ENCODE results near the gene OGDH.

Gene OGDH

DNA sequence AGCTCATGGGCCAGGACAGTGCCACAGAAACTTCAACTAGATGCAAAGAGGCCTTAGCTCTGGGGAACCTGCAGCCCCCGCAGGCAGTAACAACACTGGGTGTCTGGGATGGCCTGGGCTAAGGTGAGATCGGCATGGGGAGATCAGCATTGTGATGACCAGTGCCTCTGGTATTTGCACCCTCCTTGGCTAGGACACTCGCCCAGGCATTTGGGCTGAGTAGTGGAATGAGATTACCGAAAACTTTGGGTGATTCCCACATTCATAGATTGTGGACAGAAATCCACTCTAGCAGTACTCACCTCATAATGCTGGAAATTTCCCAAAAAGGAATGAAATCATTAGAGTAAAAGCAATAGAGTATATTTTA is 71.7 kb downstream of the OGDH start:
- no peaks in the 10 kb centered on the region for H3K4me1 ChIP-seq (ENCODE audit: control extremely low read depth in 1 of 4, control insufficient read depth in 4 of 4, insufficient read depth in 4 of 4, low read length in 3 of 4)
- no peaks in the 10 kb centered on the region for H3K27me3 ChIP-seq (replicated peaks in 2 of 5; ENCODE audit: control insufficient read depth in 4 of 5, insufficient read depth in 5 of 5, low read length in 4 of 5)
- ChIA-PET CTCF (no interaction called here), POLR2A (no interaction called here)
- DNase-seq: no peak
- H3K27ac ChIP-seq (ENCODE audit: insufficient read depth in 1 of 2, low read depth in 1 of 2, low read length in 2 of 2, poor library complexity in 1 of 2, severe bottlenecking in 2 of 2): no peak overlapping the region
- 80% methylated on average over 1 of the region's 4 CpGs for WGBS (ENCODE audit: insufficient coverage)
- H3K9me3 ChIP-seq (ENCODE audit: control extremely low read depth in 1 of 5, control insufficient read depth in 4 of 5, insufficient read depth in 2 of 5, low read depth in 1 of 5, low read length in 4 of 5): no peaks in the 10 kb centered on the region
- H3K36me3 ChIP-seq (ENCODE audit: control insufficient read depth in 4 of 4, insufficient read depth in 4 of 4, low read length in 3 of 4): peaks cover 6 to 74% (median 49%) of the 10 kb centered on the region in 4 experiments
- H3K4me3 ChIP-seq (ENCODE audit: control insufficient read depth in 1 of 7, extremely low read depth in 1 of 7, insufficient read depth in 4 of 7, low read depth in 2 of 7, low read length in 6 of 7): no peak overlapping the region

DNA sequence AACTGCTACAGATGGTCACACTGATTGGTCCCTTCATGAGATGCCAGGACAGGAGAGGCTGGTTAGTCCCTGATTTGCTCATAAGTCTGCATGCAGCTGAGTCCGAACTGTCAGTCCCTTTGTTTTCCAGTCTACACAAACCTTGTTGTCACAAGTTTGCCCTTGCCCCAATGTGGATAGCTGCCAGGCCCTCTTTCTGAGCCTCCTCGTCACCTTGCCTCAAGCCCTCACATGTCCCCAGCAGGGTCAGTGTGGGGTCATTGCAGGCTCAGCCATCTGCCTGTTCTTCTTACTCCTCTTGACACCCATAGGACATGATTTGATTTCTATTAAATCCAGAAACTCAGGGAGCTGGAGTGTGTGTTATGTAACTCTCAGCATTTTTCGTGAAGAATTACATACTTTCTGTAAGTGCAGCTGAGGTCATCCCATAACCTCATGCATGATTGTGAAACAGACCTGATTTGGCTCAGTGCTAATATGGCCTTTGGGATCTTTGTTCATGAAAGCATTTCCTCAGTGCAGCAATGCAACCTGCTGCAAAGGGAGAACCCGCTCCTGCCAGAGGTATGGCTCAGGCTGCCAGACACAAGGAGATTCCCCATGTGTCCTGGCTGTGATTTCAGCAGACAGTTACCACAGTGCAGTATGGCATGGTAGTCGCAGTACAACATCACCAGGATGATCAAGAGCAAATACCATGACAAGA is 72.2 kb downstream of the OGDH start:
- DNase-seq: no peak
- CTCF ChIA-PET: no interaction called here
- H3K4me3 ChIP-seq (ENCODE audit: control insufficient read depth in 1 of 7, extremely low read depth in 1 of 7, insufficient read depth in 4 of 7, low read depth in 2 of 7, low read length in 6 of 7): no peak overlapping the region
- H3K9me3 ChIP-seq (ENCODE audit: control extremely low read depth in 1 of 5, control insufficient read depth in 4 of 5, insufficient read depth in 2 of 5, low read depth in 1 of 5, low read length in 4 of 5): no peaks in the 10 kb centered on the region
- H3K36me3 ChIP-seq (ENCODE audit: control insufficient read depth in 4 of 4, insufficient read depth in 4 of 4, low read length in 3 of 4): peaks cover 6 to 70% (median 48%) of the 10 kb centered on the region in 4 experiments
- H3K27ac ChIP-seq (ENCODE audit: insufficient read depth in 1 of 2, low read depth in 1 of 2, low read length in 2 of 2, poor library complexity in 1 of 2, severe bottlenecking in 2 of 2): no peak overlapping the region
- POLR2A ChIA-PET: no interaction called here
- H3K4me1 ChIP-seq (ENCODE audit: control extremely low read depth in 1 of 4, control insufficient read depth in 4 of 4, insufficient read depth in 4 of 4, low read length in 3 of 4): no peaks in the 10 kb centered on the region
- H3K27me3 ChIP-seq (replicated peaks in 2 of 5; ENCODE audit: control insufficient read depth in 4 of 5, insufficient read depth in 5 of 5, low read length in 4 of 5): no peaks in the 10 kb centered on the region
- 100% methylated on average over 5 of the region's 5 CpGs for WGBS (ENCODE audit: insufficient coverage)

- Histone ChIP-seq H3K4me1 (ENCODE audit: control extremely low read depth in 1 of 4, control insufficient read depth in 4 of 4, insufficient read depth in 4 of 4, low read length in 3 of 4) (no peaks in the 10 kb centered on the region), H3K27me3 (replicated peaks in 2 of 5; ENCODE audit: control insufficient read depth in 4 of 5, insufficient read depth in 5 of 5, low read length in 4 of 5) (no peaks in the 10 kb centered on the region), H3K4me3 (ENCODE audit: control insufficient read depth in 1 of 7, extremely low read depth in 1 of 7, insufficient read depth in 4 of 7, low read depth in 2 of 7, low read length in 6 of 7) (no peak overlapping the region), H3K36me3 (ENCODE audit: control insufficient read depth in 4 of 4, insufficient read depth in 4 of 4, low read length in 3 of 4) (peaks cover 0 to 60% (median 39%) of the 10 kb centered on the region in 4 experiments), H3K27ac (ENCODE audit: insufficient read depth in 1 of 2, low read depth in 1 of 2, low read length in 2 of 2, poor library complexity in 1 of 2, severe bottlenecking in 2 of 2) (no peak overlapping the region), H3K9me3 (ENCODE audit: control extremely low read depth in 1 of 5, control insufficient read depth in 4 of 5, insufficient read depth in 2 of 5, low read depth in 1 of 5, low read length in 4 of 5) (no peaks in the 10 kb centered on the region)
- no peak for DNase-seq
- CTCF ChIA-PET: no interaction called here
- POLR2A ChIA-PET: no interaction called here
- 96% methylated on average over 8 of the region's 9 CpGs for WGBS (ENCODE audit: insufficient coverage)
Measured at GRCh38 chr7:44681645-44682044, 75.2 kb downstream of the OGDH start.

DNA sequence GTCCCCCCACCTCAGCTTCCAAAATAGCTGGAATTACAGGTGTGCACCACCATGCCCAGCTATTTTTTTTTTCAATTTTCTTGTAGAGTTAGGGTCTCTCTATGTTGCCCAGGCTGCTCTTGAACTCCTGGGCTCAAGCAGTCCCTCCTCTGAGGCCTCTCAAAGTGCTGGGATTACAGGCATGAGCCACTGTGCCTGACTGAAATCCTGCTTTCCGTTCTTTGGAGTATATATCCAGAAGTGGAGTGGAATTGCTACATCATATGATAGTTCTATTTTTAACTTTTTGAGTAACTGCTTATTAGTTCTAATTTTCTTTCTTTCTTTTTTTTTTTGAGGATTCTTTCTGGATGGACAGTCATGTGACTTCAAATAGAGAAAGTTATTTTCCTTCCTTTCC is 79.3 kb downstream of the OGDH start:
- H3K27ac ChIP-seq (ENCODE audit: insufficient read depth in 1 of 2, low read depth in 1 of 2, low read length in 2 of 2, poor library complexity in 1 of 2, severe bottlenecking in 2 of 2): no peak overlapping the region
- no peak for DNase-seq
- ChIA-PET POLR2A (no interaction called here), CTCF (interaction anchor here (0.6 kb wide), 2 partner anchors 16 to 135 kb away, joined by 3 to 4 read pairs; no protein-coding TSS in a partner anchor)
- no peaks in the 10 kb centered on the region for H3K4me1 ChIP-seq (ENCODE audit: control extremely low read depth in 1 of 4, control insufficient read depth in 4 of 4, insufficient read depth in 4 of 4, low read length in 3 of 4)
- no peak overlapping the region for H3K4me3 ChIP-seq (ENCODE audit: control insufficient read depth in 1 of 7, extremely low read depth in 1 of 7, insufficient read depth in 4 of 7, low read depth in 2 of 7, low read length in 6 of 7)
- H3K27me3 ChIP-seq (replicated peaks in 2 of 5; ENCODE audit: control insufficient read depth in 4 of 5, insufficient read depth in 5 of 5, low read length in 4 of 5): no peaks in the 10 kb centered on the region
- WGBS (ENCODE audit: insufficient coverage): no CpG with 5 or more reads among the region's 1 CpG
- H3K9me3 ChIP-seq (ENCODE audit: control extremely low read depth in 1 of 5, control insufficient read depth in 4 of 5, insufficient read depth in 2 of 5, low read depth in 1 of 5, low read length in 4 of 5): no peaks in the 10 kb centered on the region
- peaks cover 9 to 29% (median 23%) of the 10 kb centered on the region in 4 experiments for H3K36me3 ChIP-seq (ENCODE audit: control insufficient read depth in 4 of 4, insufficient read depth in 4 of 4, low read length in 3 of 4)

DNA sequence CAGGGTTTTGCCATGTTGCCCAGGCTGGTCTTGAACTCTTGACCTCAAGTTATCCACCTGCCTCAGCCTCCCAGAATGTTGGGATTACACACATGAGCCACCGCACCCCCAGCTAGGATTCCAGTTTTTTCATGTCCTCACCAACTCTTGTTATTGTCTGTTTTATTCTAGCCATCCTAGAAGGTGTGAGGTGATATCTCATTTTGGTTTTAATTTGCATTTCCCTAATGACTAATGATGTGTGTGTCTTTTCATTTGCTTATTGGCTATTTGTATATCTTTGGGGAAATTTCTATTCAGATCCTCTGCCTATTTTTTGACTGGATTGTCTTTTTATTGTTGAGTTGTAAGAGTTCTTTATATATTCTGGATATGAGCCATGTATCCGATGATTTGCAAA is 83.0 kb downstream of the OGDH start:
- POLR2A ChIA-PET: no interaction called here
- CTCF ChIA-PET: interaction anchor here (0.9 to 1.3 kb wide), 2 partner anchors 9 to 12 kb away, joined by 3 read pairs; no protein-coding TSS in a partner anchor
- no peaks in the 10 kb centered on the region for H3K9me3 ChIP-seq (ENCODE audit: control extremely low read depth in 1 of 5, control insufficient read depth in 4 of 5, insufficient read depth in 2 of 5, low read depth in 1 of 5, low read length in 4 of 5)

GRCh38 chr7:44693641-44694313 is 87.3 kb downstream of the OGDH start:
- ChIA-PET POLR2A (no interaction called here), CTCF (no interaction called here)
- peaks cover 0 to 3% (median 0%) of the 10 kb centered on the region in 5 experiments for H3K9me3 ChIP-seq (ENCODE audit: control extremely low read depth in 1 of 5, control insufficient read depth in 4 of 5, insufficient read depth in 2 of 5, low read depth in 1 of 5, low read length in 4 of 5)
- peaks cover 11 to 60% (median 44%) of the 10 kb centered on the region in 4 experiments for H3K36me3 ChIP-seq (ENCODE audit: control insufficient read depth in 4 of 4, insufficient read depth in 4 of 4, low read length in 3 of 4)
- H3K27me3 ChIP-seq (replicated peaks in 2 of 5; ENCODE audit: control insufficient read depth in 4 of 5, insufficient read depth in 5 of 5, low read length in 4 of 5): no peaks in the 10 kb centered on the region
- H3K4me1 ChIP-seq (ENCODE audit: control extremely low read depth in 1 of 4, control insufficient read depth in 4 of 4, insufficient read depth in 4 of 4, low read length in 3 of 4): no peaks in the 10 kb centered on the region
- H3K4me3 ChIP-seq (ENCODE audit: control insufficient read depth in 1 of 7, extremely low read depth in 1 of 7, insufficient read depth in 4 of 7, low read depth in 2 of 7, low read length in 6 of 7): no peak overlapping the region
- WGBS (ENCODE audit: insufficient coverage): 98% methylated on average over 15 of the region's 19 CpGs
- H3K27ac ChIP-seq (ENCODE audit: insufficient read depth in 1 of 2, low read depth in 1 of 2, low read length in 2 of 2, poor library complexity in 1 of 2, severe bottlenecking in 2 of 2): no peak overlapping the region
- no peak for DNase-seq

More for the DNA sequence above, 83.0 kb downstream of the OGDH start:
- no peaks in the 10 kb centered on the region for H3K27me3 ChIP-seq (replicated peaks in 2 of 5; ENCODE audit: control insufficient read depth in 4 of 5, insufficient read depth in 5 of 5, low read length in 4 of 5)
- no CpG with 5 or more reads among the region's 2 CpGs for WGBS (ENCODE audit: insufficient coverage)
- peaks cover 9 to 27% (median 18%) of the 10 kb centered on the region in 4 experiments for H3K36me3 ChIP-seq (ENCODE audit: control insufficient read depth in 4 of 4, insufficient read depth in 4 of 4, low read length in 3 of 4)
- no peak overlapping the region for H3K4me3 ChIP-seq (ENCODE audit: control insufficient read depth in 1 of 7, extremely low read depth in 1 of 7, insufficient read depth in 4 of 7, low read depth in 2 of 7, low read length in 6 of 7)
- no peaks in the 10 kb centered on the region for H3K4me1 ChIP-seq (ENCODE audit: control extremely low read depth in 1 of 4, control insufficient read depth in 4 of 4, insufficient read depth in 4 of 4, low read length in 3 of 4)
- no peak for DNase-seq
- H3K27ac ChIP-seq (ENCODE audit: insufficient read depth in 1 of 2, low read depth in 1 of 2, low read length in 2 of 2, poor library complexity in 1 of 2, severe bottlenecking in 2 of 2): no peak overlapping the region

- ChIA-PET POLR2A (no interaction called here), CTCF (no interaction called here)
- Histone ChIP-seq H3K27ac (ENCODE audit: insufficient read depth in 1 of 2, low read depth in 1 of 2, low read length in 2 of 2, poor library complexity in 1 of 2, severe bottlenecking in 2 of 2) (no peak overlapping the region), H3K4me1 (ENCODE audit: control extremely low read depth in 1 of 4, control insufficient read depth in 4 of 4, insufficient read depth in 4 of 4, low read length in 3 of 4) (no peaks in the 10 kb centered on the region), H3K36me3 (ENCODE audit: control insufficient read depth in 4 of 4, insufficient read depth in 4 of 4, low read length in 3 of 4) (peaks cover 13 to 63% (median 45%) of the 10 kb centered on the region in 4 experiments), H3K4me3 (ENCODE audit: control insufficient read depth in 1 of 7, extremely low read depth in 1 of 7, insufficient read depth in 4 of 7, low read depth in 2 of 7, low read length in 6 of 7) (no peak overlapping the region), H3K9me3 (ENCODE audit: control extremely low read depth in 1 of 5, control insufficient read depth in 4 of 5, insufficient read depth in 2 of 5, low read depth in 1 of 5, low read length in 4 of 5) (peaks cover 0 to 3% (median 0%) of the 10 kb centered on the region in 5 experiments), H3K27me3 (replicated peaks in 2 of 5; ENCODE audit: control insufficient read depth in 4 of 5, insufficient read depth in 5 of 5, low read length in 4 of 5) (no peaks in the 10 kb centered on the region)
- DNase-seq: no peak
- WGBS (ENCODE audit: insufficient coverage): 96% methylated on average over 11 of the region's 14 CpGs
Measured at GRCh38 chr7:44694326-44694725, 87.9 kb downstream of the OGDH start.

Measured in common myeloid progenitor, CD34-positive (primary cell).